Thoracic aorta (tissue), 2 donors: ENCODE data around the gene TMEM115. TPM values are rescaled to one million over a fixed set of nuclear protein-coding genes. Genes with fewer than 3 reads are reported as not detected.

ENCODE experiments used
- ATAC-seq: fragments of 150-250 bp; one replicate; pipeline ENCODE4 v1.8.0; 2017; ENCODE audit warnings: low read depth; ENCODE audit not compliant: insufficient number of reproducible peaks, low FRiP score
- DNase-seq: peaks from one replicate; pipeline ENCODE4 v3.0.0-alpha.2; 2020; ENCODE audit warnings: low spot score
- H3K27ac ChIP-seq, 2 donors: fragments of 200-600 bp; sonication (generic); 1 replicate in 1 of 2; 2 replicates in 1 of 2; pipeline ENCODE4 v1.5.1; 2016; ENCODE audit warnings: mild to moderate bottlenecking in 2 of 2, moderate library complexity in 2 of 2
- H3K27me3 ChIP-seq: fragments of 200-600 bp; sonication (generic); replicated peaks from 2 replicates; pipeline ENCODE4 v1.6.0; 2016; ENCODE audit warnings: mild to moderate bottlenecking; ENCODE audit not compliant: insufficient read depth
- H3K36me3 ChIP-seq: fragments of 200-600 bp; sonication (generic); one replicate; pipeline ENCODE4 v1.5.1; 2016
- H3K4me1 ChIP-seq, 2 donors: fragments of 200-600 bp; sonication (generic); 1 replicate in 1 of 2; 2 replicates in 1 of 2; pipeline versions ENCODE4 v1.5.1 to v1.6.0; 2016; ENCODE audit warnings: low read depth in 2 of 2, mild to moderate bottlenecking in 1 of 2; ENCODE audit not compliant: control insufficient read depth in 1 of 2
- H3K4me3 ChIP-seq: fragments of 200-600 bp; sonication (generic); 2 replicates; pipeline ENCODE4 v1.5.1; 2016; ENCODE audit warnings: mild to moderate bottlenecking
- H3K9me3 ChIP-seq: fragments of 200-600 bp; sonication (generic); 2 replicates; pipeline ENCODE4 v1.5.1; 2016
- CTCF ChIP-seq: fragments of 200-600 bp; sonication (generic); IDR thresholded peaks from one replicate; pipeline ENCODE4 v1.5.1; 2019; ENCODE audit warnings: antibody characterized with exemption
- total RNA-seq, 2 donors: library from RNA; depleted of rRNA; stranded (reverse); fragments of >200 nt; gene quantifications; one replicate each; pipeline versions ENCODE4 v1.1.0 to v1.2.3, GENCODE V29; 2016

The TMEM115 gene
- total RNA-seq, 2 donors from 2014 or later: 55.0 to 57.7 TPM

GRCh38 chr3:50333744-50334328 lies 25.5 kb downstream of the TMEM115 start:
- Histone ChIP-seq H3K4me1 (peaks cover 35 to 48% of the 10 kb centered on the region in 2 donors), H3K36me3 (peaks cover 29% of the 10 kb centered on the region), H3K9me3 (no peaks in the 10 kb centered on the region), H3K27ac (peak overlapping the region; percentile 90 to 93), H3K27me3 (no peaks in the 10 kb centered on the region), H3K4me3 (peak overlapping the region; percentile 27)
- DNase-seq (no peak), ATAC-seq (peak; percentile 32)
- no peak for TF ChIP-seq CTCF

GRCh38 chr3:50331364-50331907 lies 27.9 kb downstream of the TMEM115 start:
- H3K9me3 ChIP-seq: no peaks in the 10 kb centered on the region
- ATAC-seq (no peak), DNase-seq (no peak)
- peaks cover 41 to 52% of the 10 kb centered on the region in 2 donors for H3K4me1 ChIP-seq
- peaks cover 29% of the 10 kb centered on the region for H3K36me3 ChIP-seq
- no peak overlapping the region for H3K27ac ChIP-seq
- H3K27me3 ChIP-seq: no peaks in the 10 kb centered on the region
- H3K4me3 ChIP-seq: no peak overlapping the region
- TF ChIP-seq CTCF: no peak

GRCh38 chr3:50330330-50330729 lies 29.0 kb downstream of the TMEM115 start:
- peaks cover 31 to 41% of the 10 kb centered on the region in 2 donors for H3K4me1 ChIP-seq
- ATAC-seq: no peak

GRCh38 chr3:50327943-50328691 lies 31.2 kb downstream of the TMEM115 start, which contains the start of gene TUSC2:
TSS of gene TUSC2 (minus strand) at chr3:50328223. CDS start at chr3:50328099, 124 bp downstream.
- ATAC-seq (peak; percentile 71), DNase-seq (peak; percentile 95)
- Histone ChIP-seq H3K4me3 (peak within 1 kb of the TSS; percentile 90), H3K27ac (peak within 1 kb of the TSS; percentile 65 to 80), H3K27me3 (no peaks in the 10 kb centered on the region), H3K9me3 (no peaks in the 10 kb centered on the region), H3K36me3 (peaks cover 36% of the 10 kb centered on the region), H3K4me1 (peaks cover 13 to 24% of the 10 kb centered on the region in 2 donors)
- no peak for TF ChIP-seq CTCF

More at GRCh38 chr3:50330330-50330729, 29.0 kb downstream of the TMEM115 start:
- Histone ChIP-seq H3K27ac (no peak overlapping the region), H3K4me3 (no peak overlapping the region), H3K27me3 (no peaks in the 10 kb centered on the region), H3K9me3 (no peaks in the 10 kb centered on the region), H3K36me3 (peaks cover 36% of the 10 kb centered on the region)
- DNase-seq: no peak
- no peak for TF ChIP-seq CTCF

GRCh38 chr3:50327129-50327528 lies 32.2 kb downstream of the TMEM115 start:
- Histone ChIP-seq H3K36me3 (peaks cover 35% of the 10 kb centered on the region), H3K9me3 (no peaks in the 10 kb centered on the region), H3K27me3 (no peaks in the 10 kb centered on the region), H3K4me1 (peaks cover 17 to 26% of the 10 kb centered on the region in 2 donors), H3K4me3 (peak overlapping the region; percentile 90), H3K27ac (peak overlapping the region in 1 of 2 donors; percentile 65)
- no peak for ATAC-seq
- no peak for DNase-seq
- TF ChIP-seq CTCF: no peak
